GM18505 (cell line): Measurements from ENCODE around the gene DNAJB5.

ENCODE experiments used
- ATAC-seq: cut with Tn5 transposase; IDR thresholded peaks from one replicate; pipeline ENCODE4 v1.9.1; 2021; ENCODE audit not compliant: unreplicated experiment
- POLR2A ChIP-seq: IDR thresholded peaks from 4 replicates; pipeline ENCODE4 v1.6.1; 2011; ENCODE audit warnings: borderline replicate concordance; ENCODE audit not compliant: insufficient read depth, insufficient read length; ENCODE audit errors: extremely low read depth

DNAJB5 gene

DNA sequence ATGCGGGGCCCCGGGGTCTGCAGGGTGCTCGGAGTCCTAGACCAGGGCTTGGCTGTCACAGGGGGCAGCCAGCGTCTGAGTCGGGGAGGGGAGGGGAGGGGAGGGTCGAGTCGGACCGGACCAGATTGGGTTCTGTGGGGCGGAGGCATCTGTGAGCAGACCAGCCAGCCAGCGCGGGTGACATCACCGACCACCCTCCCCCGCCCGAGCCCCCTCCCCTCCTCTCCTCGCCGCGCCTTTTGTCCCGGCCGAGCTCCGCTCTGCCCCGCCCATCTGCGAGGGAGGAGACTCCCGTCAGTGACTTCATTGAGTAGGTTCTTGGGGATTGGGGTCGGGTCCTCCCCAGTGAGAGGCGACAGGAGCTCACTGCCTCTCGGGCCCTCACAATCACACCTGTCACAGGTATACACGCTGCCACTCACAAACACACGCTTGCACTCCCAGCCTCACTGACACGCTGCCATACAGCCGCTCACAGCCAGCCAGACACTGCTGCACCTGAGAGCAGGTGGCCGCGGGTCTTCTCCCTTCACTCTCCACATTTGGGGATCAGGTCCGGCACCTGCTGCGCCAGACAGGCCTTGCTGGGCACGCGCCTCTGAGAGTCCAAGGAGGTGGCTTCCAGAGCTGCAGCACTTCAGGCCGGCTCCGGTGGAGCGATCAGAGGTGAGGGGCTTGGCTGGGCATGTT lies 546 bp downstream of the DNAJB5 start:
- TF ChIP-seq POLR2A: no peak
- no peak for ATAC-seq

- no peak for ATAC-seq
- TF ChIP-seq POLR2A: no peak
Observed at GRCh38 chr9:34990908-34991606, 1.5 kb downstream of the DNAJB5 start.

- no peak for TF ChIP-seq POLR2A
- ATAC-seq: no peak
Observed at GRCh38 chr9:34991607-34992375, 2.2 kb downstream of the DNAJB5 start.

DNA sequence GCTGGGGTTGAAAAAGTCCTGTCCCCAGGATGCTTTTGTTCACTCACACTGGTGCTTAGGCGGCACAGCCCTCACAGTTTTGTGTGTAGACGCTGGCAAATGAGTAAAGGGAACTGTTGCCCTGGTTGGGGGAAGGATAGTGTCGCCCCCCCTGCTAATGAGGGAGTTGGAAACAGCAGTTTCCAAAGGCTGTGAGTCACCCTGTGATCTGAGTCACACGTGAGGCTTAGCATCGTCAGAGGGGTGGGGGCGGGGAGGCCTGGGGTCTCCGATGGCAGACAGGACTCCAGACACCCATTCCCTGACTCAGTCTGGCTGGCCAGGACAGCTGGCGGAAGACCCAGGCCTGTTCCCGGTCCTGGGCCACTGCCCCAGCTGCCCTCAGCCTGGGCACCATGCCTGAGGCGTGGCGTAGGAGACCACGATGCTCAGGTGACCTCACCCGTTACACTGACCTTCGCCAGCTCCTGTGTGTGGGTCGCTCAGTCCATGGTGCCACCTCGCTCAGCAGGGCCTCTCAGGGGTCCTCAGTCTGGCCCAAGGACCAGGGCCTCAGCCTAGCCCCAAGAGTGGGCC lies 2.9 kb downstream of the DNAJB5 start:
- no peak for ATAC-seq
- no peak for TF ChIP-seq POLR2A

GRCh38 chr9:34993502-34994259 lies 4.1 kb downstream of the DNAJB5 start:
- no peak for TF ChIP-seq POLR2A
- ATAC-seq: no peak

DNA sequence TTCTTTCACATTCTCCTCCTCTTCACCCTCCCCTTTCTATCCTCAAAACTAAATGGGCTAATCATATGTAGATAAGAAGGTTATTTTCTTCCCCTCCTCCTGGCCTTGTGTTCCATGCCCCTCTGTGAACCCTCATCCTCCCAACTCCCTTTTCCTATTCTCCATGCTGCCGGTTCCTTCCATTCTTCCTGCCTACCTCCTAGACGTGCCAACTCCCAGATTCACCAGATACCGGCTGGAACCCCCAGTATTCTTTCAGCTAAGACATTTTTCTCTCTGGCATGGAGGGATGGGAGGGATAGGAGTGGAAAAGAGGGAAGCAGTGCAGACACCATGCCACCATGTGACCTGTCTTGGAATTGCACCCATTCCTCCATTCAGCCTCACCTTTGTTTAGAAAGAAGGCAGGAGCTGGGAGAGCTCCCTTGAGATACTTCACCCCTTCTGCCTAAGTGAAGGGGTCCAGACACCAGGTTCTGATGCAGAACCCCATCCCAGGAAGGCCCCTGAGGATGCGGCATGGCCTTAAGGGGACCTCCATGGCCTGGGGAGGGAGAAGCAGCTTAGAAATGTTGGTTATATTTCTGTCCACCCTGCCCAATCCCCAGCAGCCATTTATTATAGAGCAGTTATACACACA lies 4.8 kb downstream of the DNAJB5 start:
- no peak for TF ChIP-seq POLR2A
- ATAC-seq: no peak

GRCh38 chr9:34994900-34995669 lies 5.5 kb downstream of the DNAJB5 start:
- TF ChIP-seq POLR2A: no peak
- no peak for ATAC-seq

GRCh38 chr9:34995670-34996060 lies 6.1 kb downstream of the DNAJB5 start:
- no peak for ATAC-seq
- no peak for TF ChIP-seq POLR2A

DNA sequence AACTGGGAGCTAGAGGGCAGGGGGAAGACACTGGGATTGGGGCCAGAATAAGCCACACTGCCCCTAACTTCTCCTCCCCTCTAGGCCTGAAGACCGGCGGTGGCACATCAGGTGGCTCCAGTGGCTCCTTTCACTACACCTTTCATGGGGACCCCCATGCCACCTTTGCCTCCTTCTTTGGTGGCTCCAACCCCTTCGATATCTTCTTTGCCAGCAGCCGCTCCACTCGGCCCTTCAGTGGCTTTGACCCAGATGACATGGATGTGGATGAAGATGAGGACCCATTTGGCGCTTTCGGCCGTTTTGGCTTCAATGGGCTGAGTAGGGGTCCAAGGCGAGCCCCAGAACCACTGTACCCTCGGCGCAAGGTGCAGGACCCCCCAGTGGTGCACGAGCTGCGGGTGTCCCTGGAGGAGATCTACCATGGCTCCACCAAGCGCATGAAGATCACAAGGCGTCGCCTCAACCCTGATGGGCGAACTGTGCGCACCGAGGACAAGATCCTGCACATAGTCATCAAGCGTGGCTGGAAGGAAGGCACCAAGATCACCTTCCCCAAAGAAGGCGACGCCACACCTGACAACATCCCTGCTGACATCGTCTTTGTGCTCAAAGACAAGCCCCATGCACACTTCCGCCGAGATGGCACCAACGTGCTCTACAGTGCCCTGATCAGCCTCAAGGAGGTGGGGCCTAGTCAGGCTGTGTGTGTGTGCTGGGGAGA lies 6.8 kb downstream of the DNAJB5 start:
- ATAC-seq: no peak
- no peak for TF ChIP-seq POLR2A

GRCh38 chr9:34996905-34997279 lies 7.3 kb downstream of the DNAJB5 start:
- no peak for TF ChIP-seq POLR2A
- ATAC-seq: no peak

DNA sequence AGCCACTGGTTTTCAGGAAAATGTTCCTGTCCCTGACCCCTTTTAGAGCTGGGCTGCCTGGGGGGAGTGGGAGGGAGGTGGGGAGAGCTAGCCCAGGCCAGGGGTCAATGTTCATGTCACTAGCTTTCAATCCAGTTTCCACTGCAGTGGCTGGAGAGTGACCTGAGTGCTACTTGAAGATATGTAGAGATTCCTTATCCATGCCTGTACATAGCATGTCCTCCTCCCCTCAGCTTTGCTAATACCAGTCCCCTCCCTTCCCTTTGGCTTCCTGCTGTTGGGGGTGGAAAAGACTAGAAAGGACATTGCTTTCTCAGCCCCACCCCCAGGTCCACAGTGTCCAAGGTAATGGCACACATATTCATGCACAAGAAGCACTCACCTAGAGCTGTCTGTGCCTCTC lies 7.8 kb downstream of the DNAJB5 start:
- ATAC-seq: no peak
- TF ChIP-seq POLR2A: no peak

DNA sequence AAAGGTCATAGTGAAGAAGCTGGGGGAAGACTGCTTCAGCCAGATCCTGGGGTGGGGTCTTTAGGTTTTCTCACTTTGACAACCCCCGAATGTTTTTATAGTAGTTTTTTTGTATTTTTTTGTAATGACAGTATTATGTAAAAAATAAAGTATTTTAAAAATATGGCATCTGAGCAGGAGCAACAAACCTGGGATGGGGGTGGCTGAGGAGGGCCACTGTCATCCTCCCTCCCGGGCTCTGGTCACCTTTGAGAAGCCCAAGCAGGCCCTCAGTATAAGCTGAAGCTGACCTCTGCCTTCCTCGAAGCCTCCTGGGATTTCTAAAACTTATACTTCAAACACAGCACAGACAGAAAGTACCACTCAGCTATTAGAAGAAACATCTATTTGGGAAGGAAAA lies 8.7 kb downstream of the DNAJB5 start:
- no peak for ATAC-seq
- no peak for TF ChIP-seq POLR2A

DNA sequence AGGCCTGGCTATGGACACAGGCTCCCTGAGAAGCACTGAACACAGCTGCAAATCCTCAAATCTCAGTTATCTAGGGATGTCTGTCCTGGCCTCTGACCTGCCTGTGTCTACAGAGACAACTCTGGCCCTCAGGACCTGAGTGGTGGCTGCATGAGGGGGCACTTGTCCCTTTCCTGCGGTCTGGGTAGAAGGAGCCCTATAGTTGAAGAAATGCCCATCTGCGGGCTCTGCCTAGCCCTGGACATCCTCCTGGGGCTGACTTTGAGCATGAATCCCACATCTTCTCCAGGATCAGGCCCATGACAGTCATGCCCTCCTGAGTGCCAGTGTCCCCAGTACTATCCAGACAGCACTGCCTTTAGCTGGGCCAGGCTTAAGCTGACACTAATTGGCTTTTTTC lies 10.0 kb downstream of the DNAJB5 start:
- TF ChIP-seq POLR2A: no peak
- ATAC-seq: no peak
